ENCODE results near the gene CUBN.

DNA sequence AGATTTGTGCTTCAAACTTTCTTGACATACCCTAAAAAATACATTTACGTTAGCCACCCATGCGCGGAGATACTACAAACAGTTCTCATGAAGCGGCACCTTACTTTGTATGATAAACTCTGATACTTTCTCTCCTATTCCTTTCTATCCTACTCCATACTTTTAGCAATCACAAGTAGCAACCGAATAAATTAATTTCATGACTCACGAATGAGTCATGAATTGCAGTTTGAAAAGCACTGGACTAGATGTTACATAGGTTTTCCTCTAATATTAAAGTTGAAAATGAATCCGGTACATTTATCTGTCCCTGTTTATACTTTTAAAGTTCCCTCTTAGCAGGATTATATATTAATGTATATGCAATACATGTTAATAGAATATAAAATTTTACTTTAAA is 67.6 kb downstream of the CUBN start:
- TF ChIP-seq, protein P1, sequence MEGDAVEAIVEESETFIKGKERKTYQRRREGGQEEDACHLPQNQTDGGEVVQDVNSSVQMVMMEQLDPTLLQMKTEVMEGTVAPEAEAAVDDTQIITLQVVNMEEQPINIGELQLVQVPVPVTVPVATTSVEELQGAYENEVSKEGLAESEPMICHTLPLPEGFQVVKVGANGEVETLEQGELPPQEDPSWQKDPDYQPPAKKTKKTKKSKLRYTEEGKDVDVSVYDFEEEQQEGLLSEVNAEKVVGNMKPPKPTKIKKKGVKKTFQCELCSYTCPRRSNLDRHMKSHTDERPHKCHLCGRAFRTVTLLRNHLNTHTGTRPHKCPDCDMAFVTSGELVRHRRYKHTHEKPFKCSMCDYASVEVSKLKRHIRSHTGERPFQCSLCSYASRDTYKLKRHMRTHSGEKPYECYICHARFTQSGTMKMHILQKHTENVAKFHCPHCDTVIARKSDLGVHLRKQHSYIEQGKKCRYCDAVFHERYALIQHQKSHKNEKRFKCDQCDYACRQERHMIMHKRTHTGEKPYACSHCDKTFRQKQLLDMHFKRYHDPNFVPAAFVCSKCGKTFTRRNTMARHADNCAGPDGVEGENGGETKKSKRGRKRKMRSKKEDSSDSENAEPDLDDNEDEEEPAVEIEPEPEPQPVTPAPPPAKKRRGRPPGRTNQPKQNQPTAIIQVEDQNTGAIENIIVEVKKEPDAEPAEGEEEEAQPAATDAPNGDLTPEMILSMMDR (IDR thresholded peaks at IDR 0.05) = no peak
- peak in 1 of 4 donors; percentile 16 for TF ChIP-seq POLR2AphosphoS5 (IDR thresholded peaks at IDR 0.05)
- no peak for TF ChIP-seq POLR2A (IDR thresholded peaks at IDR 0.05)
- no peak for TF ChIP-seq EP300 (IDR thresholded peaks at IDR 0.05)
